Left ventricle myocardium inferior (tissue), 1 donor: Measurements from ENCODE around the gene CATSPER3. TPM values are rescaled to one million over a fixed set of nuclear protein-coding genes. Genes with fewer than 3 reads are reported as not detected.

Experiments
- DNase-seq: peaks from one replicate; pipeline ENCODE4 v3.0.0-alpha.2; 2020
- H3K27ac ChIP-seq: fragments of 200-600 bp; replicated peaks from 2 replicates; pipeline ENCODE4 v1.8.0; 2021
- H3K27me3 ChIP-seq: fragments of 200-600 bp; 2 replicates; pipeline ENCODE4 v1.8.0; 2021; ENCODE audit warnings: low read depth
- H3K36me3 ChIP-seq: fragments of 200-600 bp; 2 replicates; pipeline ENCODE4 v1.8.0; 2021
- H3K4me1 ChIP-seq: fragments of 200-600 bp; 2 replicates; pipeline ENCODE4 v1.8.0; 2021
- H3K4me3 ChIP-seq: fragments of 200-600 bp; 2 replicates; pipeline ENCODE4 v1.8.0; 2021; ENCODE audit warnings: mild to moderate bottlenecking, moderate library complexity
- H3K9me3 ChIP-seq: fragments of 200-600 bp; replicated peaks from 2 replicates; pipeline ENCODE4 v1.8.0; 2021
- CTCF ChIP-seq: fragments of 200-600 bp; IDR thresholded peaks from 2 replicates; pipeline ENCODE4 v1.8.0; 2021; ENCODE audit warnings: antibody characterized with exemption, mild to moderate bottlenecking, borderline replicate concordance
- intact Hi-C: fragments of 100-400 bp; cut with micrococcal nuclease; formaldehyde crosslinking; loops from one replicate; pipeline ENCODE4 v1.11.0; 2022
- microRNA-seq: library from miRNA; unstranded; fragments of <30 nt; microRNA quantifications from one replicate; pipeline ENCODE4 v1.2.0, GENCODE V29; 2020
- total RNA-seq: library from RNA; stranded (reverse); fragmentation: NEBNext Ultra II Directional; extraction: Animal tissue kit (Norgen Biotek cat#: 25700); gene quantifications from one replicate; pipeline ENCODE4 v1.2.1, GENCODE V29; 2021
- donor health status: DM: no; HTN: yes; CAD: no; lungs with severe emphysema.

Gene CATSPER3
- total RNA-seq, 1 donor from 2014 or later, result 0.49 TPM

- intact Hi-C loops, result no loop called here
- peaks cover 28% of the 10 kb centered on the region for H3K27me3 ChIP-seq
- H3K4me1 ChIP-seq, result peaks cover 10% of the 10 kb centered on the region
Observed at GRCh38 chr5:135060021-135060420, 92.3 kb downstream of the CATSPER3 start.

GRCh38 chr5:135061001-135061400 is 93.3 kb downstream of the CATSPER3 start:
- H3K27ac ChIP-seq, result no peak overlapping the region
- H3K36me3 ChIP-seq, result no peaks in the 10 kb centered on the region
- H3K27me3 ChIP-seq, result peaks cover 38% of the 10 kb centered on the region
- no peak for TF ChIP-seq CTCF
- intact Hi-C loops, result no loop called here
- DNase-seq, result no peak
- no peak overlapping the region for H3K4me3 ChIP-seq
- peaks cover 2% of the 10 kb centered on the region for H3K4me1 ChIP-seq
- H3K9me3 ChIP-seq, result no peaks in the 10 kb centered on the region

More at GRCh38 chr5:135060021-135060420, 92.3 kb downstream of the CATSPER3 start:
- Histone ChIP-seq H3K9me3 (no peaks in the 10 kb centered on the region), H3K27ac (no peak overlapping the region), H3K4me3 (no peak overlapping the region), H3K36me3 (no peaks in the 10 kb centered on the region)
- TF ChIP-seq CTCF, result no peak
- no peak for DNase-seq

Small RNA genes lying within 50 kb of the gene (microRNA-seq; reads per million reads assigned to microRNA genes)
- not detected for gene MIR4461

Other genes starting within 250 kb of the CATSPER3 start
- gene CAMLG, start 229.4 kb upstream of the CATSPER3 start, total RNA-seq, result 20.2 TPM
- 24.4 TPM for gene DDX46, start 209.1 kb upstream of the CATSPER3 start, total RNA-seq
- gene C5orf24, start 121.9 kb upstream of the CATSPER3 start, total RNA-seq, result 24.9 TPM
- 49.5 TPM for gene TXNDC15, start 93.5 kb upstream of the CATSPER3 start, total RNA-seq
- 26.3 TPM for gene PCBD2, start 62.8 kb upstream of the CATSPER3 start, total RNA-seq
- gene PITX1, start 66.3 kb downstream of the CATSPER3 start, total RNA-seq, result not detected